Testis (tissue), 3 donors: Measurements from ENCODE around the gene CHIT1. TPM values are rescaled to one million over a fixed set of nuclear protein-coding genes. Genes with fewer than 3 reads are reported as not detected.
A peak's percentile ranks its signal among the peaks of the same experiment; 100 is the strongest.

ENCODE experiments used
- DNase-seq: peaks from one replicate; pipeline ENCODE4 v3.0.0-alpha.2; 2019
- H3K27ac ChIP-seq, 2 donors: fragments of 200-600 bp; sonication (generic); one replicate each; pipeline ENCODE4 v1.5.1; 2019
- H3K27me3 ChIP-seq: fragments of 200-600 bp; sonication (generic); one replicate; pipeline ENCODE4 v1.5.1; 2019
- H3K36me3 ChIP-seq: fragments of 200-600 bp; sonication (generic); one replicate; pipeline ENCODE4 v1.5.1; 2017; ENCODE audit warnings: low read depth; ENCODE audit errors: missing control alignments
- H3K4me1 ChIP-seq: fragments of 200-600 bp; sonication (generic); one replicate; pipeline ENCODE4 v1.5.1; 2019
- H3K4me3 ChIP-seq, 2 donors: fragments of 200-600 bp; sonication (generic); one replicate each; pipeline ENCODE4 v1.5.1; 2017 to 2019
- H3K9me3 ChIP-seq: fragments of 200-600 bp; sonication (generic); one replicate; pipeline ENCODE4 v1.5.1; 2017
- POLR2A ChIP-seq: fragments of 450-650 bp; IDR thresholded peaks from one replicate; pipeline ENCODE4 v1.6.1; 2017; ENCODE audit warnings: antibody characterized with exemption, mild to moderate bottlenecking, moderate library complexity
- WGBS, 2 donors: methylation state at CpG; one replicate each; pipeline ENCODE4 v1.1.5; 2018; 5-methylcytosine and 5-hydroxymethylcytosine counted together
- intact Hi-C: fragments of 100-400 bp; cut with DNase I; formaldehyde crosslinking; loops from one replicate; pipeline ENCODE4 v1.15.1; 2023; ENCODE audit warnings: low total_unique reads
- polyA plus RNA-seq: library from polyadenylated mRNA; stranded (reverse); fragments of 350-450 nt; fragmentation: Illumina TruSeq; extraction: RNeasy Lipid Tissue Mini Kit (QIAGEN cat#74804); gene quantifications from one replicate; pipeline ENCODE4 v1.2.3, GENCODE V29; 2014; ENCODE audit warnings: low read depth, low replicate concordance; ENCODE audit not compliant: insufficient read depth
- total RNA-seq, 2 donors: library from RNA; depleted of rRNA; stranded (reverse); fragments of >200 nt; gene quantifications; one replicate each; pipeline ENCODE4 v1.2.3, GENCODE V29; 2016
- TF ChIP-seq, protein P1 (sequence below), 3 experiments: fragments of 450-650 bp in 2 of 3; fragments of 200-600 bp in 1 of 3; sonication (generic) in 1 of 3; IDR thresholded peaks; one replicate each; pipeline ENCODE4 v1.5.1; 2016 to 2019; ENCODE audit warnings: antibody characterized with exemption in 3 of 3, mild to moderate bottlenecking in 2 of 3, moderate library complexity in 1 of 3

The CHIT1 gene
- total and polyA plus RNA-seq, 3 donors from 2014 or later, result 0.08 to 9.9 (median 0.62) TPM

DNA sequence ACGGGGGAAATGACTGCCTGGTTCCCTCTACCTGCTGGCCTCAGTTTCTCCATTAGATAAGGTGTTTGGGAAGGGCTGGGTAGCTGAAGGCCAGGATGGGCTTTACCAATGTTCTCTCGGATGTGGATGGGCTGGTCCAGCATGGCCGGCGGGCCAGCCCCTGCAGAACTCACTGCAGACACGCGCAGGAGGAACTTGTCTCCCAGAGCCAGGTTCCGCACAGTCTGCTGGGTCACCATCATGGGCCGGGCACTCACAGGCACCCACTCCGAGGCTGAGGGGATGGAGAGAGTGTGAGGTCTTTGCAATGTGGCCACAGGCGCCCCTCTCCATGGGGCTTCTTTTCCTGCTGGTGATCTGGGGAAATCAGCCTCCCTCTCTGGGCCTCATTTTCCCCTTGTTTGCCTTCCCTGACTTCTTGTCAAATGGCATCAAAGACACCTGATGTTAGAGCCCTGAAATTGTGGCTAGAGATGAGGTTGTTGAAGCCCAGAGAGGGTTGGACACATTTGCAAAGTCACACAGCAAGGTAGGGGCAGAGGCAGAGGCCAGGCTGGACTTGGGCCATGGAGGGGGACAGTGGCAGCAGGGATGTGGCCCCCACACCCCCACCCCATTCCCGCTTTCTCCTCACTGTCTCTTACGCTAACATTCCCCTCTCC is 55.0 kb downstream of the CHIT1 start:
- Histone ChIP-seq H3K4me1 (peaks cover 28% of the 10 kb centered on the region), H3K36me3 (no peaks in the 10 kb centered on the region), H3K4me3 (no peak overlapping the region), H3K9me3 (no peaks in the 10 kb centered on the region), H3K27me3 (no peaks in the 10 kb centered on the region), H3K27ac (no peak overlapping the region)
- 83 to 95% methylated on average over 3 to 12 of the region's 12 CpGs for WGBS, 2 donors
- no peak for DNase-seq
- intact Hi-C loops, result no loop called here
- TF ChIP-seq, protein P1, sequence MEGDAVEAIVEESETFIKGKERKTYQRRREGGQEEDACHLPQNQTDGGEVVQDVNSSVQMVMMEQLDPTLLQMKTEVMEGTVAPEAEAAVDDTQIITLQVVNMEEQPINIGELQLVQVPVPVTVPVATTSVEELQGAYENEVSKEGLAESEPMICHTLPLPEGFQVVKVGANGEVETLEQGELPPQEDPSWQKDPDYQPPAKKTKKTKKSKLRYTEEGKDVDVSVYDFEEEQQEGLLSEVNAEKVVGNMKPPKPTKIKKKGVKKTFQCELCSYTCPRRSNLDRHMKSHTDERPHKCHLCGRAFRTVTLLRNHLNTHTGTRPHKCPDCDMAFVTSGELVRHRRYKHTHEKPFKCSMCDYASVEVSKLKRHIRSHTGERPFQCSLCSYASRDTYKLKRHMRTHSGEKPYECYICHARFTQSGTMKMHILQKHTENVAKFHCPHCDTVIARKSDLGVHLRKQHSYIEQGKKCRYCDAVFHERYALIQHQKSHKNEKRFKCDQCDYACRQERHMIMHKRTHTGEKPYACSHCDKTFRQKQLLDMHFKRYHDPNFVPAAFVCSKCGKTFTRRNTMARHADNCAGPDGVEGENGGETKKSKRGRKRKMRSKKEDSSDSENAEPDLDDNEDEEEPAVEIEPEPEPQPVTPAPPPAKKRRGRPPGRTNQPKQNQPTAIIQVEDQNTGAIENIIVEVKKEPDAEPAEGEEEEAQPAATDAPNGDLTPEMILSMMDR (IDR thresholded peaks at IDR 0.05), result no peak
- TF ChIP-seq POLR2A, result no peak

DNA sequence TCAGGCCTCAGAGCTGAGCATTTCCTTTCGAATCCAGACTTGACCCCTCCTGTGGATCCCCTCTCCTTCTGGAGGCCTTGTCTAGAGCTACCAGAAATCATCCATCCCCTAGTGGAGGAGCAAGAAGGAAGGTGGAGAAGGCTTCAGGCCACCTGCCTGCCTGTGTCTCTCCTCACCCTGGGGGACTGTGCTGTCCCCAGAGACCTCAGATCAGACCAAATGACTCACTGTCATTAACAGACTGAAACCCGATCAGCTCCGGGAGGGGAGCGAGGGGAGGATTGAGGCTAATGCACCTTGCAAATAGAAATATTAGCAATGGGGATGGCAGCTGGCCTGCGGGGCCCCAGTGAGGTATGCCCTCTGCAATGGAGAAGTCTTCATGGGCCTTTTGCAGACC is 55.9 kb downstream of the CHIT1 start:
- Histone ChIP-seq H3K36me3 (no peaks in the 10 kb centered on the region), H3K4me1 (peaks cover 28% of the 10 kb centered on the region), H3K9me3 (no peaks in the 10 kb centered on the region), H3K27ac (no peak overlapping the region), H3K27me3 (no peaks in the 10 kb centered on the region), H3K4me3 (no peak overlapping the region)
- no peak for DNase-seq
- WGBS, 2 donors, result 79 to 95% methylated on average over 5 of the region's 5 CpGs
- no peak for TF ChIP-seq POLR2A
- TF ChIP-seq, protein P1 (IDR thresholded peaks at IDR 0.05), result no peak
- intact Hi-C loops, result no loop called here

DNA sequence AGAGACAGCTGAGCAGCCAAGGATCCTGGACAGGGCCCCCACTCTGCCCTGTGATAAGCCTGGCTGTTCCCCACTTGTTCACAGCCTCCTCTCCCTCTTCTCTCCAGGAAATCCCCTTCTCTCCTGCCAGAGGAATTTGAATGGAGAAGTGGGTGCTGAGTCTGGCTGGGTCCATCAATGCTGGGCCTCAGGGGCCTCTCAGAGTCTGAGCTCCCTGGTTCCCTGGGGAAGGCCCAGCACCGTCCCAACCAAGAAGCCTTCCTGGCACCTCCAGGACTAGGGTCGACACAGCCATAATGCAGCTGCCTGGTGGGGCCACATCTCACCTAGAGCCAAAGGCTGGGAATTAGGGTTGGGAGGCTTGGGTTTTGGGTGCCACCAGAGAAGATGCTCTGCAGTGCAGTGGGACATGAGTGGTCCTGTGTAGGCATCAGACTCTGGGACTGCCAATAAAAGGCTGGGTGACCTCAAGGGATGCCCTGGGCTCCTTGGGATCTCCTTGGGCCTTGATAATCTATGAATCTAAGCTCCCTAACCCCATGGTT is 56.4 kb downstream of the CHIT1 start:
- TF ChIP-seq, protein P1 (IDR thresholded peaks at IDR 0.05), result no peak
- no peak for TF ChIP-seq POLR2A
- no peaks in the 10 kb centered on the region for H3K9me3 ChIP-seq
- DNase-seq, result no peak
- peaks cover 28% of the 10 kb centered on the region for H3K4me1 ChIP-seq
- intact Hi-C loops, result no loop called here
- no peaks in the 10 kb centered on the region for H3K36me3 ChIP-seq
- 89% methylated on average over 2 of the region's 2 CpGs; no CpG with 5 or more reads in 1 of the 2 donors for WGBS, 2 donors
- no peaks in the 10 kb centered on the region for H3K27me3 ChIP-seq
- H3K4me3 ChIP-seq, result no peak overlapping the region
- no peak overlapping the region for H3K27ac ChIP-seq

- WGBS, 2 donors, result 62 to 72% methylated on average over 8 of the region's 8 CpGs
- H3K27me3 ChIP-seq, result no peaks in the 10 kb centered on the region
- H3K27ac ChIP-seq, result no peak overlapping the region
- no peak overlapping the region for H3K4me3 ChIP-seq
- intact Hi-C loops, result no loop called here
- DNase-seq, result peak; percentile 73
- no peaks in the 10 kb centered on the region for H3K36me3 ChIP-seq
- H3K9me3 ChIP-seq, result no peaks in the 10 kb centered on the region
- no peak for TF ChIP-seq POLR2A
- TF ChIP-seq, protein P1 (IDR thresholded peaks at IDR 0.05), result peak; percentile 74 to 80 (median 74)
- H3K4me1 ChIP-seq, result peaks cover 26% of the 10 kb centered on the region
Observed at GRCh38 chr1:203172184-203173010, 57.1 kb downstream of the CHIT1 start.
